K562 (cell line): ENCODE measurements around the gene SLFN14. TPM values are rescaled to one million over a fixed set of nuclear protein-coding genes. Genes with fewer than 3 reads are reported as not detected.
A peak's percentile ranks its signal among the peaks of the same experiment; 100 is the strongest.

ENCODE experiments used
- ATAC-seq: fragments of 200-7000 bp; cut with Tn5 transposase; 3 replicates; pipeline ENCODE4 v1.9.1; 2020; ENCODE audit warnings: moderate library complexity
- BruUV-seq: library from RNA; stranded (reverse); fragments of 400-500 nt; replicated peaks from 2 replicates; lab custom pipeline; 2021; lab: Mats Ljungman, UMichigan
- CTCF ChIA-PET: fragments of 300-600 bp; formaldehyde crosslinking; extraction: SDS; loops from one replicate; lab custom pipeline; 2021; ENCODE audit warnings: low intra/inter-chr PET ratio; lab: Yijun Ruan, JAX
- POLR2A ChIA-PET: fragments of 300-600, 350-650 bp; sonication (Branson Sonifier 250); formaldehyde crosslinking; extraction: SDS; loops from one replicate; lab custom pipeline; 2021; ENCODE audit warnings: antibody characterized with exemption, inconsistent platforms; lab: Yijun Ruan, JAX
- DNase-seq, 4 experiments: peaks; one replicate each; pipeline versions ENCODE4 v3.0.0 to v3.0.0-alpha.2; 2011 to 2018; ENCODE audit warnings: low spot score in 3 of 4, mixed read lengths in 3 of 4; ENCODE audit errors: extremely low read depth in 1 of 4
- FAIRE-seq: peaks from 2 replicates; lab custom pipeline; 2011; peaks lifted over from hg19 to GRCh38; lab: Jason Lieb, UNC
- H2AFZ ChIP-seq: 2 replicates; pipeline ENCODE4 v1.6.0; 2011; ENCODE audit warnings: low read depth, low read length, control low read depth, inconsistent platforms
- H3K27ac ChIP-seq: fragments of 200-600 bp; 3 replicates; pipeline ENCODE4 v1.8.0; 2011; ENCODE audit warnings: low read depth, mild to moderate bottlenecking, control low read depth, inconsistent platforms, low read length, moderate library complexity, mixed read lengths; ENCODE audit errors: extremely low read depth
- H3K27me3 ChIP-seq, 2 experiments: fragments of 300-600 bp in 1 of 2; 2 replicates in 1 of 2; 3 replicates in 1 of 2; pipeline versions ENCODE4 v1.6.0 to v1.8.0; 2011; ENCODE audit warnings: inconsistent platforms in 2 of 2, low read length in 2 of 2, mild to moderate bottlenecking in 1 of 2, mixed read lengths in 1 of 2, moderate library complexity in 1 of 2; ENCODE audit not compliant: control insufficient read depth in 2 of 2, insufficient read depth in 2 of 2
- H3K36me3 ChIP-seq: fragments of 300-600 bp; 3 replicates; pipeline ENCODE4 v1.8.0; 2011; ENCODE audit warnings: mild to moderate bottlenecking, low read length, inconsistent platforms; ENCODE audit not compliant: control insufficient read depth, insufficient read depth
- H3K4me1 ChIP-seq, 2 experiments: fragments of 200-600 bp in 1 of 2; replicated peaks in 1 of 2; 2 replicates in 1 of 2; 3 replicates in 1 of 2; pipeline versions ENCODE4 v1.5.1 to v1.8.0; 2011; ENCODE audit warnings: inconsistent platforms in 2 of 2, low read length in 2 of 2, mild to moderate bottlenecking in 1 of 2, mixed read lengths in 1 of 2, moderate library complexity in 1 of 2; ENCODE audit not compliant: control insufficient read depth in 2 of 2, insufficient read depth in 2 of 2
- H3K4me2 ChIP-seq: 2 replicates; pipeline ENCODE4 v1.6.1; 2011; ENCODE audit warnings: low read length, control low read depth, inconsistent platforms, mixed read lengths; ENCODE audit not compliant: insufficient read depth
- H3K4me3 ChIP-seq: fragments of 200-600 bp; sonication (generic), shearing (Covaris generic); 2 replicates; pipeline ENCODE4 v1.5.1; 2016; ENCODE audit warnings: control low read depth, inconsistent platforms
- H3K79me2 ChIP-seq: fragments of 200-600 bp; 3 replicates; pipeline ENCODE4 v1.8.0; 2011; ENCODE audit warnings: low read length, inconsistent platforms; ENCODE audit not compliant: control insufficient read depth, insufficient read depth
- H3K9ac ChIP-seq, 2 experiments: 2 replicates each; pipeline versions ENCODE4 v1.6.0 to v1.6.1; 2011; ENCODE audit warnings: low read depth in 2 of 2, low read length in 2 of 2, control low read depth in 1 of 2, inconsistent platforms in 1 of 2, mild to moderate bottlenecking in 1 of 2, mixed read lengths in 1 of 2; ENCODE audit not compliant: insufficient read depth in 1 of 2
- H3K9me1 ChIP-seq: one replicate; pipeline ENCODE4 v1.6.0; 2011; ENCODE audit warnings: inconsistent platforms, mild to moderate bottlenecking, low read length, moderate library complexity; ENCODE audit not compliant: control insufficient read depth, insufficient read depth
- H3K9me3 ChIP-seq: replicated peaks from 2 replicates; pipeline ENCODE4 v1.5.1; 2011; ENCODE audit warnings: low read depth, low read length, inconsistent platforms; ENCODE audit not compliant: control insufficient read depth, insufficient read depth
- H4K20me1 ChIP-seq: replicated peaks from 2 replicates; pipeline ENCODE4 v1.6.1; 2011; ENCODE audit warnings: low read length, inconsistent platforms, mixed read lengths; ENCODE audit not compliant: control insufficient read depth, insufficient read depth
- EWSR1 ChIP-seq: fragments of 450-650 bp; IDR thresholded peaks from 2 replicates; pipeline ENCODE4 v1.6.1; 2018; ENCODE audit warnings: borderline replicate concordance, mild to moderate bottlenecking, low read depth, moderate library complexity; ENCODE audit not compliant: partially characterized antibody
- HDAC1 ChIP-seq, 2 experiments: fragments of 450-650 bp; IDR thresholded peaks; 2 replicates each; pipeline ENCODE4 v1.6.1; 2016 to 2017; ENCODE audit warnings: inconsistent platforms in 1 of 2, mild to moderate bottlenecking in 1 of 2, moderate library complexity in 1 of 2
- ILF3 ChIP-seq: fragments of 450-650 bp; IDR thresholded peaks from 2 replicates; pipeline ENCODE4 v1.6.1; 2018; ENCODE audit warnings: antibody characterized with exemption, mild to moderate bottlenecking, moderate library complexity, borderline replicate concordance
- PHB ChIP-seq: fragments of 250-450 bp; sonication (Bioruptor Pico); IDR thresholded peaks from 2 replicates; pipeline ENCODE4 v1.5.0; 2021
- POLR2A ChIP-seq: fragments of 450-650 bp; conservative IDR thresholded peaks from 2 replicates; pipeline ENCODE4 v1.6.1; 2016
- POLR2AphosphoS5 ChIP-seq: IDR thresholded peaks from 2 replicates; pipeline ENCODE4 v1.6.1; 2011; ENCODE audit warnings: mild to moderate bottlenecking, low read depth, low read length, moderate library complexity; ENCODE audit not compliant: control insufficient read depth, insufficient read depth
- POLR2B ChIP-seq: fragments of 450-650 bp; IDR thresholded peaks from 2 replicates; pipeline ENCODE4 v1.6.1; 2018; ENCODE audit warnings: low read depth; ENCODE audit not compliant: partially characterized antibody
- SIRT6 ChIP-seq: IDR thresholded peaks from one replicate; pipeline ENCODE4 v1.6.1; 2012; ENCODE audit warnings: low read depth, mild to moderate bottlenecking, control low read depth, inconsistent platforms, low read length, moderate library complexity
- SUPT5H ChIP-seq: fragments of 450-650 bp; IDR thresholded peaks from 2 replicates; pipeline ENCODE4 v1.6.1; 2016
- ZBTB8A ChIP-seq: fragments of 450-650 bp; IDR thresholded peaks from 2 replicates; pipeline ENCODE4 v1.6.1; 2018; ENCODE audit warnings: mild to moderate bottlenecking, moderate library complexity; ENCODE audit not compliant: partially characterized antibody
- ZNF561 ChIP-seq: fragments of 450-650 bp; formaldehyde crosslinking; conservative IDR thresholded peaks from 2 replicates; pipeline ENCODE4 v1.4.0; 2020; ENCODE audit warnings: mild to moderate bottlenecking, moderate library complexity
- WGBS: fragments of 100-300 bp; shearing (Covaris generic); methylation state at CpG from one replicate; pipeline ENCODE4 v1.1.6; 2016; ENCODE audit warnings: low coverage, mixed read lengths; ENCODE audit not compliant: insufficient coverage; ENCODE audit errors: missing lambda C conversion rate; 5-methylcytosine and 5-hydroxymethylcytosine counted together
- in situ Hi-C: fragments of 300-500 bp; cut with MboI; formaldehyde crosslinking; loops from 4 replicates; pipeline ENCODE4 v1.15.0; 2018; ENCODE audit warnings: inconsistent platforms, mixed read lengths
- intact Hi-C: fragments of 100-400 bp; cut with micrococcal nuclease; formaldehyde crosslinking; loops from 2 replicates; pipeline ENCODE4 v1.14.2; 2022
- polyA plus RNA-seq, 8 experiments: library from polyadenylated mRNA; depleted of rRNA in 4 of 8; stranded (reverse) in 5 of 8; unstranded in 3 of 8; fragments of >200 nt; fragmentation: Nextera tagmentation in 2 of 8; fragmentation: Illumina TruSeq in 1 of 8; extraction: Ambion mirVana in 2 of 8; extraction: Trizol in 1 of 8; gene quantifications; 2 replicates each; pipeline versions ENCODE4 v1.2.1 to v1.2.3, GENCODE V29; 2011 to 2014; ENCODE audit warnings: inconsistent platforms in 1 of 8, missing spikeins in 1 of 8
- total RNA-seq, 7 experiments: library from RNA; depleted of rRNA in 6 of 7; stranded (reverse); fragments of >200 nt in 6 of 7; fragmentation: Illumina TruSeq in 2 of 7; extraction: Trizol in 2 of 7; gene quantifications; 2 replicates each; pipeline versions ENCODE4 v1.2.1 to v1.2.3, GENCODE V29; 2011 to 2021; ENCODE audit warnings: low replicate concordance in 1 of 7
- TF ChIP-seq, protein P1 (sequence below): fragments of 450-650 bp; IDR thresholded peaks from 2 replicates; pipeline ENCODE4 v1.6.1; 2017; ENCODE audit warnings: antibody characterized with exemption, mild to moderate bottlenecking

Gene SLFN14
- total and polyA plus RNA-seq, 9 of the 15 experiments (the other 6 are each of a cell fraction or from before 2014, with no cell fraction given) = 1.3 to 4.3 (median 3.1) TPM

DNA sequence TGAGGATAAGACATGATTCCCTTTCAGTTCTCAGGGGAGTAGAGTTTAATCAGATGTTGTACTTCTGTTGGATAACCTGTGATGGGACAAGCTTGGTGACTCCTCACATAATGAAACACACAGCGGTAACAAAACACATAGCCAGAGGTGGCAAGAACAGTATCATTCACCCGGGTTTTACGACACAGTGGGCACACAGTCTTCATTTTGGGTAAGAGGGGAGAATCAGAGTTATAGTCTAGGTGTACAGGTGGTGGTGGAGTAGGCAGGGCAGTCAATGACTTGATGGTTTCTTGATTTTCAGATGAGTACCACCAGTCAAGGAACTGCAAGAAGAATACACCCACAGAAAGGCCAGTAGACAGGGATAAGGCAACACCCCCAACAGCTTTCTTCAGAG is 15.1 kb upstream of the SLFN14 start:
- FAIRE-seq (no peak), ATAC-seq (no peak), DNase-seq (no peak)
- Histone ChIP-seq H3K79me2 (peaks cover 65% of the 10 kb centered on the region), H3K4me2 (peak overlapping the region; percentile 8; the same call in 1 of the 2 replicates), H3K9me3 (no peaks in the 10 kb centered on the region), H3K27me3 (no peaks in the 10 kb centered on the region), H3K4me1 (peaks cover 9 to 22% of the 10 kb centered on the region in 2 experiments; a peak in 4 of 5 replicates), H3K9me1 (no peaks in the 10 kb centered on the region), H3K36me3 (peaks cover 54% of the 10 kb centered on the region), H2AFZ (no peak overlapping the region), H3K9ac (no peak overlapping the region; a peak in 1 of 4 replicates), H3K4me3 (no peak overlapping the region), H3K27ac (peak overlapping the region; percentile 14; the same call in 1 of the 3 replicates), H4K20me1 (no peaks in the 10 kb centered on the region)
- in situ Hi-C loops = no loop called here
- TF ChIP-seq ILF3 = 0 out of 2 replicates have a peak, but pooled peaks have one; percentile 36
- peak; percentile 43 for TF ChIP-seq POLR2B
- TF ChIP-seq ZNF561 = no peak
- peak; percentile 68 for TF ChIP-seq POLR2A
- no peak for TF ChIP-seq EWSR1
- TF ChIP-seq, protein P1, sequence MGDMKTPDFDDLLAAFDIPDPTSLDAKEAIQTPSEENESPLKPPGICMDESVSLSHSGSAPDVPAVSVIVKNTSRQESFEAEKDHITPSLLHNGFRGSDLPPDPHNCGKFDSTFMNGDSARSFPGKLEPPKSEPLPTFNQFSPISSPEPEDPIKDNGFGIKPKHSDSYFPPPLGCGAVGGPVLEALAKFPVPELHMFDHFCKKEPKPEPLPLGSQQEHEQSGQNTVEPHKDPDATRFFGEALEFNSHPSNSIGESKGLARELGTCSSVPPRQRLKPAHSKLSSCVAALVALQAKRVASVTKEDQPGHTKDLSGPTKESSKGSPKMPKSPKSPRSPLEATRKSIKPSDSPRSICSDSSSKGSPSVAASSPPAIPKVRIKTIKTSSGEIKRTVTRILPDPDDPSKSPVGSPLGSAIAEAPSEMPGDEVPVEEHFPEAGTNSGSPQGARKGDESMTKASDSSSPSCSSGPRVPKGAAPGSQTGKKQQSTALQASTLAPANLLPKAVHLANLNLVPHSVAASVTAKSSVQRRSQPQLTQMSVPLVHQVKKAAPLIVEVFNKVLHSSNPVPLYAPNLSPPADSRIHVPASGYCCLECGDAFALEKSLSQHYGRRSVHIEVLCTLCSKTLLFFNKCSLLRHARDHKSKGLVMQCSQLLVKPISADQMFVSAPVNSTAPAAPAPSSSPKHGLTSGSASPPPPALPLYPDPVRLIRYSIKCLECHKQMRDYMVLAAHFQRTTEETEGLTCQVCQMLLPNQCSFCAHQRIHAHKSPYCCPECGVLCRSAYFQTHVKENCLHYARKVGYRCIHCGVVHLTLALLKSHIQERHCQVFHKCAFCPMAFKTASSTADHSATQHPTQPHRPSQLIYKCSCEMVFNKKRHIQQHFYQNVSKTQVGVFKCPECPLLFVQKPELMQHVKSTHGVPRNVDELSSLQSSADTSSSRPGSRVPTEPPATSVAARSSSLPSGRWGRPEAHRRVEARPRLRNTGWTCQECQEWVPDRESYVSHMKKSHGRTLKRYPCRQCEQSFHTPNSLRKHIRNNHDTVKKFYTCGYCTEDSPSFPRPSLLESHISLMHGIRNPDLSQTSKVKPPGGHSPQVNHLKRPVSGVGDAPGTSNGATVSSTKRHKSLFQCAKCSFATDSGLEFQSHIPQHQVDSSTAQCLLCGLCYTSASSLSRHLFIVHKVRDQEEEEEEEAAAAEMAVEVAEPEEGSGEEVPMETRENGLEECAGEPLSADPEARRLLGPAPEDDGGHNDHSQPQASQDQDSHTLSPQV = 0 out of 2 replicates have a peak, but pooled peaks have one; percentile 5
- TF ChIP-seq POLR2AphosphoS5 = 0 out of 2 replicates have a peak, but pooled peaks have one; percentile 13
- TF ChIP-seq HDAC1 (IDR thresholded peaks at IDR 0.05) = 0 out of 4 replicates have a peak, but pooled peaks of 1 of the 2 experiments have one; percentile 3
- no peak for TF ChIP-seq PHB (CRISPR knock-in tag)
- no peak for TF ChIP-seq SIRT6
- peak; percentile 68 for TF ChIP-seq SUPT5H
- no peak for TF ChIP-seq ZBTB8A
- ChIA-PET POLR2A (interaction anchor here (1.3 to 7.9 kb wide), 4 partner anchors 10 to 23 kb away, joined by 3 to 132 read pairs (median 71); partner anchors contain the start of gene AP2B1), CTCF (interaction anchor here (0.7 kb wide), 1 partner anchor 185 kb away, joined by 3 read pairs; no protein-coding TSS in a partner anchor)
- WGBS = 75% methylated on average over 3 of the region's 3 CpGs
- BruUV-seq = no TSS peak
- intact Hi-C loops = no loop called here
